HG03342 (cell line): Measurements from ENCODE around the gene TOE1.
A peak's percentile ranks its signal among the peaks of the same experiment; 100 is the strongest.
"Not testable (repeated sequence)": the region's sequence is repeated elsewhere in the genome, so short reads cannot be mapped to it uniquely, and the experiment has no call there.

Experiments used
- ATAC-seq: cut with Tn5 transposase; IDR thresholded peaks from one replicate; pipeline ENCODE4 v1.9.1; 2021; ENCODE audit warnings: mild to moderate bottlenecking, moderate library complexity; ENCODE audit not compliant: unreplicated experiment

Gene TOE1

DNA sequence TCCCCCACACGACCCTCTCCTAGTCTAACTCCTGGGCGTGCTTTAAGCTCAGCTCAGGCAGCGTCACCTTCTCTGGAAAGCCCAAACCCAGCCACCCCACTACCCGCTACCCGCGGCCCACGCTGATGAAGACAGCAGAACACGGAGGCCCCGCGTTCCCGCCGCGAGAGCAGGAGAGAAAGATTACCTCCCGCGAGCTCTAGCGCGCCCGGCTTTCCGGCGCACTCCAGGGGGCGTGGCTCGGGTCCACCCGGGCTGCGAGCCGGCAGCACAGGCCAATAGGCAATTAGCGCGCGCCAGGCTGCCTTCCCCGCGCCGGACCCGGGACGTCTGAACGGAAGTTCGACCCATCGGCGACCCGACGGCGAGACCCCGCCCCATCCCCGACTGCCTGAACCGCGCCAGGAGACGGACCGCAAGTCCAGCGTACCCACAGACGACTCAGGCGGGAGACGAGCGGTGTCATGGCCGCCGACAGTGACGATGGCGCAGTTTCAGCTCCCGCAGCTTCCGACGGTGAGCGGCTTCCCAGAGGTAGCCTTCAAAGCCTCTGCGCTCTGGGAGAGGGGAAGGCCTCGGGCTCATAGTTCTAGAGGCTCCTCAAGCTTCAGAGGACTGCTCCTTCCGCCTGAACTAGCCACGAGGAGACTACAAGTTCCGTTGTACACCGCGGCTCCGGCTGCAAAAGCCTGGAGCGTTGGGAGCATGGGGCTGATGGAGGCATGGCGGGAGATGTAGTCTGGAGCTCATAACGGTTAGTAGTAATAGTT, at the start of gene TOE1, which contains the start of gene MUTYH:
TSS of gene TOE1 (plus strand) at position 382 of the 770 bp plus-strand sequence. CDS start at position 465, 83 bp downstream.
TSS of gene MUTYH (minus strand) at position 652 of the 770 bp plus-strand sequence. CDS start 5,935 bp downstream, outside the sequence.
- peak; percentile 71 for ATAC-seq

DNA sequence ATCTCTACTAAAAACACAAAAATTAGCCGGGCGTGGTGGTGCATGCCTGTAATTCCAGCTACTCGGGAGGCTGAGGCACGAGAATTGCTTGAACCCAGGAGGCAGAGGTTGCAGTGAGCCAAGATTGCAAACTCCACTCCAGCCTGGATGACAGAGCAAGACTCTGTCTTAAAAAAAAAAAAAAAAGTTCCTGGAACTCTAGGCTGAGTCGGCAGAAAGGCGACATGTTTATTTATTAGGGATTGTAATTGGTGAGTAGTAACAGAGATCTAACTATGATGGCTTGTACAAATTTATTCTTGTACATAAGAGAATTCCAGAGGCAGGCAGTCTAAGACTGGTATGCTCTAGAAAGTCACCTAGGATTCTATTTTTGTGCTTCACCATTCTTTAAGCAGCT, 49.0 kb upstream of the TOE1 start:
- not testable (repeated sequence) for ATAC-seq

DNA sequence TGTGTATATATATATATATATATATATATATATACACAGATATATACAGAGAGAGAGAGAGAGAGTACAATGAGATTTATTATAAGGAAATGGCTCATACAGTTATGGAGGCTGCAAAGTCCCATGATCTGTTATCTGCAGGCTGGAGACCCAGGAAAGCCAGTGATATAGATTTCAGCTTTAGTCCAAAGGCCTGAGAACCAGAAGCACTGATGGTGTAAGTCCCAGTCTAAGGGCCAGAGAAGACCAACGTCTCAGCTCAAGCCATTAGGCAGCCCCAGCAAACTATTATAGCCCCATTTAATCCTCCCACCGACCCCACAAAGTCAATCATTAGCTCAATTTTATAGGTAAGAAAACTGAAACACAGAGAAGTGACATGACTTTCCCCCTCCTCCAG, 48.3 kb upstream of the TOE1 start:
- ATAC-seq: no peak

DNA sequence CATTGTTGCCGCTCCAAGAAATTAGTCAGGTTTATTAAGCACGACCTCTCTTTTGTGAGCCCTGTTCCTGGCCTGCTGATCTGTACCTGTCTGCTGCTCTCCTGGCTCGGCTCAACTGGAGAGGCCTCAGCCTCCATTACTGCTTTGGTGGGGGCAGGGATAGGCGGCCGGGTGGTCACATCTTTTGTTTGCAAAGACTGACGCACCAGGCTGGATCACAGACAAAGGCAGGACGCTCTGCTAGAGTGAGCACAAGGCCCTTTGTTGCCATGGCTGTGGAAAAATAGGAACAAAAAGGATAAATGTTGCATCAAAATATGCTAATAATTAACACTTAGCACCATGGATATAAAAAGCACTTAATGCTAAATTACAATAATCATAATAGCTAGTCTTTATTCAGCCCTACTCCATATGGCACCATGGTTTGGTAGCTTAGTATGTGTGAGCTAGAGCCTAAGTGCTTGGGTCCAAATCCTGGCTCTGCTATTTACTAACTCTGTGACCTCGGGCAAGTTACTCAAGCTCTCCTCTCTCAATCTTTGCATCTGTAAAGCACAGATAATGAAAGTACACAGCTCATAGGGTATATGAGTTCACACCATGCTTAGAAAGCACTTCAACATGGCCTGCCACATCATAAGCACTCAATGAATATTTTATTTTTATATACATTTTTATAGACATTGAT, 42.2 kb upstream of the TOE1 start:
- no peak for ATAC-seq

DNA sequence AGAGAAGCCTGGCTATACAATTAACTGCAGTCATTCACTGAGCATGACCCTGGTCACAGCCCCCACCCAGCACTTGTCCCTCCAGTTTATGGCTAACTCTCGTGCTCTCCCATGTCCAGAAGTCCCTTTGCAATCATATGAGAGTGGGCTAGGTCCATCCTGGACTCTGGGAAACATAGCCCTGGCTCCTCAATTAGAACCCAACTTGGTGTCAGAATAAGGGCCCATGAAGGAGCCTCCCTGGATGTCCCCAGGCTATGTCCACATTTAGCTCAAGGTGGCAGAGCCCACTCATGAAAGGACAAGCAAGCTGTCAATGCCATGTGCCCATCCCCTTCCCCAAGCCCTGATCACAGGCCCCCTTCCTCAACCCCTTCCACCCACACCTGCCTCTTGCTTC, 40.7 kb upstream of the TOE1 start:
- no peak for ATAC-seq

DNA sequence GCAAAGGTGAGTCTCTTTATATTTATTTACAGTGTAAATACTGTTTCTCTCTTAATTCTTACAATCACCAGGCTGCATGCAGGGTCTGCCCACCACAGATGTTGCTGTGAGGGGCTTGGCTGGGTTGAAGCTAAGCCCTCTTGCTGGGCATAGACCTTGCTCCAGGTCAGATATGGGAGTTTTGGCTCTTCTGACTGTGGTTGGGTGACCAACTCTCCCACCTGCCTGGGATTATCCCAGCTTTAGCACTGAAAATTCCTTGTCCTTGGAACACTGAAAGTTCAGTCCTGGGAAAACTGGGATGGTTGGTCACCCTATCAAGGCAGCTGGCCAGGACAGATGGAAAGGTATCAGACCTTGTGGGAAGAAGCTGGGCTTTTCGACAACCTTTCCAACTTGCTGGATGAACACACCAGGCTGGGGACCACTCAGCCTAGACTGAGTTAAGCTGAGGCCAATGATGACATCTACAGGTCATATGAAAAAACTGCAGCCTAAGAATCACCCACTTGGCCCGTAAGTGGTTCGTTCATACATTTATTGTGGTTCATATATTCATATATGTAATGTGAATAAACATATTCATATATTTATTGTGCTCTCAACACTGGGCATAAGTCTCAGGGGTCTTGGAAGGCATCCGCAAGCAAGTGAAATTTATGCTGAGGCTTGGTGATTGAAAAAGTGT, 39.8 kb upstream of the TOE1 start:
- no peak for ATAC-seq

DNA sequence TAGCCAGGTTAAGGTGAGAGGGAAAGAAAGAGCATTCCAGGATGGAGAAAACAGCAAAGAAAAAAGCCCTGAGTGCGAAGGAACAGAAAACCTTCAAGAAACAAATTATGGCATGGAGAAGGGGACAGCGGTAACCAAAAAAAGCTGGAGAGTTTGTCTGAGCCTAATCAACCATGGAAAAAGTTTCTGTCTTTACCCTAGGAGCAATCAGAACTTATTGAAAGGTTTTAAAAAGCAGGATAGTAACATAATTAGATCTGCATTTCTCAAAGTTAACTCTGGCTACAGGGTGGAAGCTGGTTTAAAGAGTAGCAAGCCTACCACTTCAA, 39.3 kb upstream of the TOE1 start:
- ATAC-seq: no peak

DNA sequence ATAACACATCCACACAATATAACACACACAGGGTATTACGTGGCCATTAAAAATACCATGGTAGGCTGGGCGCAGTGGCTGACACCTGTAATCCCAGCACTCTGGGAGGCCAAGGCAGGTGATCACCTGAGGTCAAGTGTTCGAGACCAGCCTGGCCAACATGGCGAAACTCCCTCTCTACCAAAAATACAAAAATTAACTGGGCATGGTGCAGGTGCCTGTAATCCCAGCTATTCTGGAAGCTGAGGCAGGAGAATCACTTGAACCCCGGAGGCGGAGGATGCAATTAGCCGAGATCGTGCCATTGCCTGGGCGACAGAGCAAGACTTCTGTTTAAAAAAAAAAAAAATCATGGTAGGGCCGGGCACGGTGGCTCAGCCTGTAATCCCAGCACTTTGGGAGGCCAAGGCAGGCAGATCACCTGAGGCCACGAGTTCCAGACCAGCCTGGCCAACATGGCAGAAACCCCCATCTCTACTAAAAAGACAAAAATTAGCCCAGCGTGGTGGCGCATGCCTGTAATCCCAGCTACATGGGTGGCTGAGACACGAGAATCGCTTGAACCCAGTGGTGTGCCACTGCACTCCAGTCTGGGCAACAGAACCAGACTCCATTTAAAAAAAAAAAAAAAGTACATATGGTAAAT, 37.3 kb upstream of the TOE1 start:
- ATAC-seq: no peak

DNA sequence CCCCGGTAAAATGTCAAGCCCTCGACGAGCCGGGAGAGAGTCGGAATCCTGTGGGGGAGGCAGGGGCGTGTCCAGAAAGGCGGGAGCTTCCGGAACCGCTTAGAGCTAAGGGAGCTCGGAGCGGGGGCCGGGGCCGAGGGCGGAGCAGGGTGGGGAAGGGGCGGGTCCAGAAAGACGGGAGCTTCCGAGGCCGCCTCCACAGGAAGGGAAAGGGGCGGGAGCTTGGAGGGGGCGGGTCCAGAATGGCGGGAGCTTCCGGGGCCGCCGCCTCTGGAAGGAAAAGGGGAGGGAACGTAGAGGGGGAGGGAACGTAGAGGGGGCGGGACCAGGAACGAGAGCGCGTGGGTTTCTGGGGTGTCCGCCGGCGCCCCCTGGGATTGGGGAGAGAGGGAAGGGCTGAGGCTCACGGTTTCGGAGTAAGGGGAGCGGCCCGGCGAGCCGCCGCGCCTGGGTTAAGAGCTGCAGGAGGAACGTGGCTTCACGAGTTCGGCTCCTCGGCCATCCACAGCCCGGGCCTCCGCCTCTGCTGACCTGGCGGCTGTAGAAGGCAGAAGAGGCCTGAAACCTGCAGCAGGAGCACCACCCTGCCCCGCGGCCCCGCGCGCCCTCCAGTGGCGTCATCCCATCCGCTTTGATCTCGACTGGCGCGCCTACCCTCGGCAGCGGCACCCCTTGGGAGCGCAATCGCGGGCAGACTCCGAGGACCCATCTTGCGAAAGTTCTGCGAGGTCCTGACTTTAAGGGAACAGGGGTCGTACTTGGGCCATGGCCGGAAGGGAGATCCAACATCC, 36.3 kb upstream of the TOE1 start:
- peak; percentile 69 for ATAC-seq

DNA sequence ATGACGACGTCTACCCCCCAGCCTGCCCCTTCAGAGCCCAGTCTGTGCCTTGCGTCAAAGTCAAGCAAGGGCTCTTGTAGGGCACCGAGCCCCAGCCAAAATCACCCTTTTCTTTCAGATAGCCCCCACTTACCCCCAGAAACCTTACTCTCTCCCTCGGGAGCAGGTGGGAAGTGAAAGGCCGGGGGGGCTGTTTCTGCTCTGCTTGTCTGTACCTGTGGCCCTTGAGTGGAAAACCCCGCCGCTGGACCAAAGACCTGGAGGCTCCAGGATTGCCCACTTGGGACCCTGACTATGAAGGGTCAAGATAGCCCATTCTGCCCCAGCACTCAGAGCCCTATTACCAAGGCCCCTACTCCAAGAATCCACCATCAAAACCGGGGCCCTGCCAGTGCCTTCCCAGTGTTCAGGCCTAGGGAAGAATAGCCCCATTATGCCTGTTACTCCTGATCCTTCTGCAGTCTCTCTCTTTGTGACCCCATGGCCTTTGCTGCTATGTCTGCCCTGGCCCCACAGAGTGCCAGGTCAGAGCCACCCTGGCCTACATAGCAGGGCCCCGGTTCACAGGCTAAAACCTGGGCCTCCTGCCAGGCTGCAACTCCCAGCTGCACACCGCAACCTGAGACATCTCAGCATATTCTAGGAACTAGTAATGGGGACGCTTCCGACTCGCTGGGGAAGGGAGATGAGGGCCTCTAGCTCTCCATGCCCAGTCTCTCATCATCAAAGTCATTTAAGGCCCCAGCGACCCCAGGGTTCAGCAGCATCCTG, 35.5 kb upstream of the TOE1 start:
- ATAC-seq: no peak

DNA sequence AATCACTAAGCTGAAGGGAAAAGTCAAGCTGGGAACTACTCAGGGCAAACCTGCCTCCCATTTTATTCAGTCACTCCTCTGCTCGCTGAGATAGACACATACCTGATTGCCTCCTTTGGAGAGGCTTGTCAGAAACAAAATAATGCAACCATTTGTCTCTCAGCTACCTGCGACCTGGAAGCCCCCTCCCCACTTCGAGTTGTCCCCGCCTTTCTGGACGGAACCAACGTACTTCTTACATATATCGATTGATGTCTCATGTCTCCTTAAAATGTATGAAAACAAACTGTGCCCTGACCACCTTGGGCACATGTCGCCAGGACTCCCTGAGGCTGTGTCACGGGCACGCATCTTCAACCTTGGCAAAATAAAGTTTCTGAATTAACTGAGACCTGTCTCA, 34.7 kb upstream of the TOE1 start:
- ATAC-seq: no peak

DNA sequence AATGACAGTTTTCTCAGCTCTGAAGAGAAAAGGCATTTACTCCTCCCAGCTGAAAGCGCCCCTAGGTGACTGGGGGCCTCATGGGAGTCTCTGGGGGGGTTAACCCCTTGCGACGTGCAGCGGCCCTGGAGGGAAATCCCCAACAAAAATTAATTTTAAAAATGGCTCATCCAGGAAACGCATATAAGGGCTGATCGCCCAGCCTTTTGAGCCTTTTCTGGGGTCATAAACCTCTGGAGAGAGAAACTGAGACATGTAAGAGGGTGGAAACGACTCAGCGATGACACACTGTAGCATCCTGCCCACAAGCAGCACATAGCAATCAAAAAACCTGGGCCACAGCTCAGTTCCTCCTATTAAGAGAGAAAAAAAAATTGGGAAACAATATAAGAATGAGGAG, 33.7 kb upstream of the TOE1 start:
- ATAC-seq: no peak

DNA sequence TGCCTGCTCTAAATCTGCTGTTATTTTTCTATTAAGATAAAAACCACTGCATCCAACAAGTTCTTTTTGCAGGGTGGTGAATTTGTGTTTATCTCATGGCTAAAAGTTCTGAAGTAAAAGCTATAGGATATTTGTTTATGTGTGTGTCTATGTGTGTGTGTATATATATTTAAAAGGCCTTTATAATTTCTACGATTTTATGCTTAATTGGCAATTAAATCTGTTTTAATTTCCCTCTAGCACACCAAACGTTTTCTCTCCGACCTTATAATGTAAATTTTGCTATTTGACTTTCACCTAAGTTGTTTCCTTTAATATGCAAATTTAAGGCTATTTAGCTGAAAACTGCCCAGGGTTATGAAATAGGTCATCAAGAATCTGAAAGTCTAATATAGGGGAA, 33.1 kb upstream of the TOE1 start:
- no peak for ATAC-seq

DNA sequence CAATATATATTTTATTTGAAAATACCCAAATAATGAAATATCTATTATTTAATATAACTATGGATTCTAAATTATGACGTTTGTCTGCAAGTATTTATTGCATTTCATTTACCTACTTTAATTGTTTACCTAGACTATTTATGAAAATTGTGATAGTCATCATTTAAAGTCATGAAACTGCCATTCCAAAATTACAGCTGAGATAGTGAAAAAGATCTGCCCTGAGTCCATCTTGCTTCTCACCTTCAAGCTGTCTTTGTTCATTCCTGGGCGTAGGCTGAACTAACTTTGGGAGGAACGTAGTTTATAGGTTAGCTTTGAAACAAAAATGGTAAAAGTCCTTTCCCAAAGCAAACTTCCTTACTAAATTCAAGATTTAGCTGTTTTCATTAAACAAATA, 25.7 kb upstream of the TOE1 start:
- no peak for ATAC-seq

DNA sequence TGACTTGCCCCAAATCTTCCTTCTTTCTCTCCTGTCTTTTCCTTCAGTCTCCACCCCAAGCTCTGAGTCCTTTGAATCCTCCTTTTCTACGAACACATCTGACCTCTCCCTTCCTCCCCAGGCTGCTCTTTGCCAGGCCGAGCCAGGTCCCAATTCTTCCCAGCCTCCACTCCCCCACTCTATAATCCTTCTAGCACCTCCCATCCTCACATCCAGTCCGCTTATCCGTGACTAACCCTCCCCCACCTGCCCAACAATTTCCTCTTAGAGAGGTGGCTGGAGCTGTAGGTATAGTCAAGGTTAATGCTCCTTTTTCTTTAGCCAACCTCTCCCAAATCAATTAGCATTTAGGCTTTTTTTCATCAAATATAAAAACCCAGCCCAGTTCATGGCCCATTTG, 22.8 kb upstream of the TOE1 start:
- no peak for ATAC-seq

DNA sequence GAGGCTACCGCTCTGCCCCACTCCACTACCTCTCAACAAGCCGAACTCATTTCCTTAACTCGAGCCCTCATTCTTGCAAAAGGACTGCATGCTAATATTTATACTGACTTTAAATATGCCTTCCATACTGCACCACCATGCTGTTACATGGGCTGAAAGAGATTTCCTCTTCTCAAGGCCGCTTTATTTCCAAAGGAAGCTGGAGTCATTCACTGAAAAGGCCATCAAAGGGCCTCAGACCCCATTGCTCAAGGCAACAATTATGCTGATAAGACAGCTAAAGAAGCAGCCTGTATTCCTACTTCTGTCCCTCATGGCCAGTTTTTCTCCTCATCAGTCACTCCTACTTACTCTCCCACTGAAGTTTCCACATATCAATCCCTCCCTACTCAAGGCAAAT, 20.2 kb upstream of the TOE1 start:
- ATAC-seq: no peak

DNA sequence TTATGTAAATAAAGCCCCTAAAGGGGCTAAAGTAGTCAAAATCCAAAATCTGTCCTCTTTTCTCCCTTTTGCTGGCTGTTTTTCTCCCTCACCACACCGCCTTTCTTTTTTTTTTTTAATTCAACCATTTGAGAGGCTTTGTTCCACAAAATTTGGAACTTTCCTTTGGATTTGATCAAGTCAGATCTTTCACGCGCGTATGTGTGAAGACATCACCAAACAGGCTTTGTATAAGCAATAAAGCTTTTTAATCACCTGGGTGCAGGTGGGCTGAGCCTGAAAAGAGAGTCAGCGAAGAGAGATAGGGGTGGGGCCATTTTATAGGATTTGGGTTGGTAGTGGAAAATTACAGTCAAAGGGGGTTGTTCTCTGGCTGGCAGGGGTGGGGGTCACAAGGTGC, 18.5 kb upstream of the TOE1 start:
- ATAC-seq: no peak

DNA sequence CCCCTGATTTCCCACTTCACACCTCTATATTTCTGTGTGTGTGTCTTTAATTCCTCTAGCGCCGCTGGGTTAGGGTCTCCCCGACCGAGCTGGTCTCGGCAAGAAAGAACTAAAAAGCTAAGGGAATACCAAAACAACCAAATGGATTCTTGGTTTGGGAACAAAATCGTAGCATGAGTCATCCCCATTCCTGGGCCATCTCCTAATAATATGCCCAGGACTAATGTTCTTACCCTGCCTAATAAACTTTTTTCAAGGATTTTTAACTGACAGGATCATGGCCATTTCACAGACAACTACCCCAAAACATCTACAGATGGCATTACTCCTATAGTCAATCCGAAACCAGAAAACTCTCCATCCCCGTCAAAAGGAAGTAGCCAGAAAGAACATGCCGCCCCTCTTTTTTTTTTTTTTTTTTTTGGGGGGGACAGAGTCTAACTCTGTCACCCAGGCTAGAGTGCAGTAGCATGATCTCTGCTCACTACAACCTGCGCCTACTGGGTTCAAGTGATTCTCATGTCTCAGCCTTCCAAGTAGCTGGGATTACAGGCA, 17.4 kb upstream of the TOE1 start:
- no peak for ATAC-seq

DNA sequence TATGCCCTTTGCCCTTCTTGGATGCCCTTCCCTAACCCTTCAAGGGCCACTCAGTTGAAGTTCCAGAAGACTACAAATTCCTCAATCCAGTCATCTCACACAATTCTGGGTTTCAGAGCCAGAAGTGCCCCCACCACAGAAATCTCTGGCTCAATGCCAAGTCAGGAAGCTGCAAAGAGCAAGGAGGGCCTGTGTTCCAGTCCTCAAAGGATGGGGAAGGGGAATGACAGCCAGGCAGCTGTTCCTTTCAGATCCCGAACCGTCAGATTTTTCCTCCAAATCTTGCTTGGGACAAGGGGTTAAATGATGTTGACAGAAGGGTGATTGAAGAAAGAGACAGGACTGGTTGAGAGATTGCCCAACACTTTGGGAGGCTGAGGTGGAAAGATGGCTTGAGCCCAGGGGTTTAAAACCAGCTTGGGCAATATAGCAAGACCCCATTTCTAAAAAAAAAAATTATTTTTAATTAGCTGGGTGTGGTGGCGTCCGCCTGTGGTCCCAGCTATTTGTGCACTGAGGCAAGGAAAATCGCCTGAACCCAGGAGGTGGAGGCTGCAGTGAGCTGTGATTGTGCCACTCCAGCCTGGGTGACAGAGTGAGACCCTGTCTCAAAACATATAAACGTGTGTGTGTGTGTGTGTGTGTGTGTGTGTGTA, 14.0 kb upstream of the TOE1 start:
- ATAC-seq: no peak
